WTC11 (cell line): ENCODE data around the gene SUB1. TPM values are rescaled to one million over a fixed set of nuclear protein-coding genes. Genes with fewer than 3 reads are reported as not detected.

Experiments used
- ATAC-seq: fragments of 200-7000 bp; cut with Tn5 transposase; 2 replicates; pipeline ENCODE4 v1.10.0; 2021; ENCODE audit warnings: mild to moderate bottlenecking, moderate library complexity
- CTCF ChIA-PET: fragments of 300-600 bp; sonication (Branson Sonifier 250); formaldehyde crosslinking; loops from one replicate; lab custom pipeline; 2021; ENCODE audit warnings: antibody characterized with exemption; lab: Charles Lee
- POLR2A ChIA-PET: fragments of 350-600 bp; sonication (Branson Sonifier 250); formaldehyde crosslinking; loops from one replicate; lab custom pipeline; 2021; ENCODE audit warnings: antibody characterized with exemption; lab: Charles Lee
- DNase-seq: peaks from one replicate; pipeline ENCODE4 v3.0.0; 2021; ENCODE audit warnings: low spot score
- H3K27ac Mint-ChIP-seq: 2 replicates; pipeline ENCODE4 v1.8.0; 2021; ENCODE audit warnings: mixed read lengths
- H3K27me3 Mint-ChIP-seq: 2 replicates; pipeline ENCODE4 v1.8.0; 2021; ENCODE audit warnings: low read depth, mild to moderate bottlenecking, moderate library complexity, mixed read lengths
- H3K36me3 Mint-ChIP-seq: 2 replicates; pipeline ENCODE4 v1.8.0; 2021; ENCODE audit warnings: mixed read lengths
- H3K4me1 Mint-ChIP-seq: 2 replicates; pipeline ENCODE4 v1.8.0; 2022; ENCODE audit warnings: mixed read lengths
- H3K4me3 Mint-ChIP-seq: 2 replicates; pipeline ENCODE4 v1.8.0; 2021; ENCODE audit warnings: mild to moderate bottlenecking, moderate library complexity, mixed read lengths
- H3K9me3 Mint-ChIP-seq: 2 replicates; pipeline ENCODE4 v1.8.0; 2021; ENCODE audit warnings: mixed read lengths
- CREM ChIP-seq: sonication (generic); formaldehyde crosslinking; IDR thresholded peaks from 2 replicates; pipeline ENCODE4 v1.8.1; 2022; ENCODE audit warnings: mild to moderate bottlenecking, missing genetic modification reagents, moderate library complexity
- ELF4 ChIP-seq: sonication (generic); formaldehyde crosslinking; IDR thresholded peaks from 2 replicates; pipeline ENCODE4 v1.8.1; 2022; ENCODE audit warnings: low read depth, mild to moderate bottlenecking, moderate library complexity, missing genetic modification reagents
- ETV6 ChIP-seq: sonication (generic); formaldehyde crosslinking; IDR thresholded peaks from 2 replicates; pipeline ENCODE4 v1.8.1; 2022; ENCODE audit warnings: mild to moderate bottlenecking, missing genetic modification reagents
- FOXP1 ChIP-seq: sonication (generic); formaldehyde crosslinking; IDR thresholded peaks from 2 replicates; pipeline ENCODE4 v1.8.0; 2022; ENCODE audit warnings: missing genetic modification reagents, mild to moderate bottlenecking, moderate library complexity, borderline replicate concordance
- JAZF1 ChIP-seq: fragments of 250-450 bp; sonication (Bioruptor Pico); IDR thresholded peaks from 2 replicates; pipeline ENCODE4 v1.9.0; 2021; ENCODE audit warnings: moderate library complexity, mild to moderate bottlenecking, inconsistent platforms
- NR3C1 ChIP-seq: sonication (generic); formaldehyde crosslinking; conservative IDR thresholded peaks from 2 replicates; pipeline ENCODE4 v1.8.1; 2023; ENCODE audit warnings: low read depth, mild to moderate bottlenecking, missing genetic modification reagents
- RELA ChIP-seq: sonication (generic); formaldehyde crosslinking; IDR thresholded peaks from 2 replicates; pipeline ENCODE4 v1.8.1; 2022; ENCODE audit warnings: missing genetic modification reagents, mild to moderate bottlenecking, borderline replicate concordance
- TP53 ChIP-seq: sonication (generic); formaldehyde crosslinking; IDR thresholded peaks from 2 replicates; pipeline ENCODE4 v1.8.1; 2023; ENCODE audit warnings: mild to moderate bottlenecking, missing genetic modification reagents
- total RNA-seq: library from RNA; stranded (reverse); gene quantifications from 3 replicates; pipeline ENCODE4 v1.2.3, GENCODE V29; 2021
- TF ChIP-seq, protein P1 (sequence below): sonication (generic); formaldehyde crosslinking; conservative IDR thresholded peaks from 2 replicates; pipeline ENCODE4 v1.8.1; 2023; ENCODE audit warnings: mild to moderate bottlenecking, low read depth, missing genetic modification reagents, moderate library complexity
- TF ChIP-seq, protein P2 (sequence below): sonication (generic); formaldehyde crosslinking; IDR thresholded peaks from 2 replicates; pipeline ENCODE4 v1.8.0; 2022; ENCODE audit warnings: mild to moderate bottlenecking, missing genetic modification reagents
- TF ChIP-seq, protein P3 (sequence below): sonication (generic); formaldehyde crosslinking; IDR thresholded peaks from 2 replicates; pipeline ENCODE4 v1.8.1; 2023; ENCODE audit warnings: mild to moderate bottlenecking, missing genetic modification reagents
- TF ChIP-seq, protein P4 (sequence below): sonication (generic); formaldehyde crosslinking; IDR thresholded peaks from 2 replicates; pipeline ENCODE4 v1.8.1; 2022; ENCODE audit warnings: low read depth, mild to moderate bottlenecking, moderate library complexity, missing genetic modification reagents, borderline replicate concordance
- TF ChIP-seq, protein P5 (sequence below): sonication (generic); formaldehyde crosslinking; IDR thresholded peaks from 2 replicates; pipeline ENCODE4 v1.8.1; 2023; ENCODE audit warnings: mild to moderate bottlenecking, missing genetic modification reagents, borderline replicate concordance
- TF ChIP-seq, protein P6 (sequence below): sonication (generic); formaldehyde crosslinking; IDR thresholded peaks from 2 replicates; pipeline ENCODE4 v1.8.1; 2022; ENCODE audit warnings: mild to moderate bottlenecking, moderate library complexity, missing genetic modification reagents
- TF ChIP-seq, protein P7 (sequence below): sonication (generic); formaldehyde crosslinking; IDR thresholded peaks from 2 replicates; pipeline ENCODE4 v1.8.1; 2022; ENCODE audit warnings: low read depth, missing genetic modification reagents, borderline replicate concordance
- TF ChIP-seq, protein P8 (sequence below): fragments of 250-450 bp; sonication (Bioruptor Pico); IDR thresholded peaks from 2 replicates; pipeline ENCODE4 v1.8.0; 2021; ENCODE audit warnings: mild to moderate bottlenecking
- TF ChIP-seq, protein P9 (sequence below): sonication (generic); formaldehyde crosslinking; IDR thresholded peaks from 2 replicates; pipeline ENCODE4 v1.8.0; 2022; ENCODE audit warnings: mild to moderate bottlenecking, missing genetic modification reagents

The SUB1 gene
- total RNA-seq, 1 experiment from 2014 or later = 258 TPM

DNA sequence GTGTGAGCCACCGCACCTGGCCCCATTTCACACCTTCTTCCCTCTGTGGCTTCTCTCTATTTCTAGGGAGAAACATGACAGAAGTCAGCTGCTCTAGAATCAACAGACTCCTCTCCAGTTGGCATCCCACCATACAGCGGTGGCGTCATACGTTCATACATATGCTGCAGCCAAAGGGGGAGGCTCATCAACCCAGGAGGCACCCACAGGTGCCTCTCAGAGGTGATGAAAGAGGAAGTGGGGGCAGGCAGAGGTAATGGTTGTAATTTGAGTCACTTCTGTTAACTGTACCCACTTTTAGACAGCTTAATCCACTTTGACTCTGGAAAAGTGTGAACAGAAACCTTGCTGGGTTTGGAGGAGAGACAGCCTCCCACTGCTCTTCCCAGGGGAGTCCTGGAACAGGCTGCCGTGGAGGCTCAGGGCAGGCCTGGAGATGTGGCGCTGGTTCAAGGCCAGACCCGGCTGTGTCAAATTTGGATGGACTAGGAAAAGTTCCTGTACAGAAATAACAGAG, 47.3 kb upstream of the SUB1 start:
- ChIA-PET POLR2A (interaction anchor here (0.5 kb wide), 2 partner anchors 12 to 49 kb away, joined by 3 to 5 read pairs; no protein-coding TSS in a partner anchor), CTCF (no interaction called here)
- H3K4me1 Mint-ChIP-seq = peaks cover 4% of the 10 kb centered on the region
- H3K27me3 Mint-ChIP-seq = peaks cover 3% of the 10 kb centered on the region; the same call in 1 of the 2 replicates
- ATAC-seq (no peak), DNase-seq (no peak)
- H3K4me3 Mint-ChIP-seq = no peak overlapping the region
- H3K9me3 Mint-ChIP-seq = no peaks in the 10 kb centered on the region
- H3K27ac Mint-ChIP-seq = no peak overlapping the region
- no peaks in the 10 kb centered on the region for H3K36me3 Mint-ChIP-seq
- TF ChIP-seq, protein P1, sequence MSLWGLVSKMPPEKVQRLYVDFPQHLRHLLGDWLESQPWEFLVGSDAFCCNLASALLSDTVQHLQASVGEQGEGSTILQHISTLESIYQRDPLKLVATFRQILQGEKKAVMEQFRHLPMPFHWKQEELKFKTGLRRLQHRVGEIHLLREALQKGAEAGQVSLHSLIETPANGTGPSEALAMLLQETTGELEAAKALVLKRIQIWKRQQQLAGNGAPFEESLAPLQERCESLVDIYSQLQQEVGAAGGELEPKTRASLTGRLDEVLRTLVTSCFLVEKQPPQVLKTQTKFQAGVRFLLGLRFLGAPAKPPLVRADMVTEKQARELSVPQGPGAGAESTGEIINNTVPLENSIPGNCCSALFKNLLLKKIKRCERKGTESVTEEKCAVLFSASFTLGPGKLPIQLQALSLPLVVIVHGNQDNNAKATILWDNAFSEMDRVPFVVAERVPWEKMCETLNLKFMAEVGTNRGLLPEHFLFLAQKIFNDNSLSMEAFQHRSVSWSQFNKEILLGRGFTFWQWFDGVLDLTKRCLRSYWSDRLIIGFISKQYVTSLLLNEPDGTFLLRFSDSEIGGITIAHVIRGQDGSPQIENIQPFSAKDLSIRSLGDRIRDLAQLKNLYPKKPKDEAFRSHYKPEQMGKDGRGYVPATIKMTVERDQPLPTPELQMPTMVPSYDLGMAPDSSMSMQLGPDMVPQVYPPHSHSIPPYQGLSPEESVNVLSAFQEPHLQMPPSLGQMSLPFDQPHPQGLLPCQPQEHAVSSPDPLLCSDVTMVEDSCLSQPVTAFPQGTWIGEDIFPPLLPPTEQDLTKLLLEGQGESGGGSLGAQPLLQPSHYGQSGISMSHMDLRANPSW (CRISPR knock-in tag) = no peak
- TF ChIP-seq ETV6 (no peak), CREM (CRISPR knock-in tag) (no peak), ELF4 (CRISPR knock-in tag) (no peak), JAZF1 (CRISPR knock-in tag) (no peak), NR3C1 (CRISPR knock-in tag) (no peak), TP53 (CRISPR knock-in tag) (no peak), FOXP1 (CRISPR knock-in tag) (no peak), RELA (CRISPR knock-in tag) (no peak)
- TF ChIP-seq, protein P2, sequence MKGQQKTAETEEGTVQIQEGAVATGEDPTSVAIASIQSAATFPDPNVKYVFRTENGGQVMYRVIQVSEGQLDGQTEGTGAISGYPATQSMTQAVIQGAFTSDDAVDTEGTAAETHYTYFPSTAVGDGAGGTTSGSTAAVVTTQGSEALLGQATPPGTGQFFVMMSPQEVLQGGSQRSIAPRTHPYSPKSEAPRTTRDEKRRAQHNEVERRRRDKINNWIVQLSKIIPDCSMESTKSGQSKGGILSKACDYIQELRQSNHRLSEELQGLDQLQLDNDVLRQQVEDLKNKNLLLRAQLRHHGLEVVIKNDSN (CRISPR knock-in tag) = no peak
- TF ChIP-seq, protein P3, sequence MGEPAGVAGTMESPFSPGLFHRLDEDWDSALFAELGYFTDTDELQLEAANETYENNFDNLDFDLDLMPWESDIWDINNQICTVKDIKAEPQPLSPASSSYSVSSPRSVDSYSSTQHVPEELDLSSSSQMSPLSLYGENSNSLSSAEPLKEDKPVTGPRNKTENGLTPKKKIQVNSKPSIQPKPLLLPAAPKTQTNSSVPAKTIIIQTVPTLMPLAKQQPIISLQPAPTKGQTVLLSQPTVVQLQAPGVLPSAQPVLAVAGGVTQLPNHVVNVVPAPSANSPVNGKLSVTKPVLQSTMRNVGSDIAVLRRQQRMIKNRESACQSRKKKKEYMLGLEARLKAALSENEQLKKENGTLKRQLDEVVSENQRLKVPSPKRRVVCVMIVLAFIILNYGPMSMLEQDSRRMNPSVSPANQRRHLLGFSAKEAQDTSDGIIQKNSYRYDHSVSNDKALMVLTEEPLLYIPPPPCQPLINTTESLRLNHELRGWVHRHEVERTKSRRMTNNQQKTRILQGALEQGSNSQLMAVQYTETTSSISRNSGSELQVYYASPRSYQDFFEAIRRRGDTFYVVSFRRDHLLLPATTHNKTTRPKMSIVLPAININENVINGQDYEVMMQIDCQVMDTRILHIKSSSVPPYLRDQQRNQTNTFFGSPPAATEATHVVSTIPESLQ (CRISPR knock-in tag) = no peak
- TF ChIP-seq, protein P4, sequence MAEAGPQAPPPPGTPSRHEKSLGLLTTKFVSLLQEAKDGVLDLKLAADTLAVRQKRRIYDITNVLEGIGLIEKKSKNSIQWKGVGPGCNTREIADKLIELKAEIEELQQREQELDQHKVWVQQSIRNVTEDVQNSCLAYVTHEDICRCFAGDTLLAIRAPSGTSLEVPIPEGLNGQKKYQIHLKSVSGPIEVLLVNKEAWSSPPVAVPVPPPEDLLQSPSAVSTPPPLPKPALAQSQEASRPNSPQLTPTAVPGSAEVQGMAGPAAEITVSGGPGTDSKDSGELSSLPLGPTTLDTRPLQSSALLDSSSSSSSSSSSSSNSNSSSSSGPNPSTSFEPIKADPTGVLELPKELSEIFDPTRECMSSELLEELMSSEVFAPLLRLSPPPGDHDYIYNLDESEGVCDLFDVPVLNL (CRISPR knock-in tag) = no peak
- TF ChIP-seq, protein P5, sequence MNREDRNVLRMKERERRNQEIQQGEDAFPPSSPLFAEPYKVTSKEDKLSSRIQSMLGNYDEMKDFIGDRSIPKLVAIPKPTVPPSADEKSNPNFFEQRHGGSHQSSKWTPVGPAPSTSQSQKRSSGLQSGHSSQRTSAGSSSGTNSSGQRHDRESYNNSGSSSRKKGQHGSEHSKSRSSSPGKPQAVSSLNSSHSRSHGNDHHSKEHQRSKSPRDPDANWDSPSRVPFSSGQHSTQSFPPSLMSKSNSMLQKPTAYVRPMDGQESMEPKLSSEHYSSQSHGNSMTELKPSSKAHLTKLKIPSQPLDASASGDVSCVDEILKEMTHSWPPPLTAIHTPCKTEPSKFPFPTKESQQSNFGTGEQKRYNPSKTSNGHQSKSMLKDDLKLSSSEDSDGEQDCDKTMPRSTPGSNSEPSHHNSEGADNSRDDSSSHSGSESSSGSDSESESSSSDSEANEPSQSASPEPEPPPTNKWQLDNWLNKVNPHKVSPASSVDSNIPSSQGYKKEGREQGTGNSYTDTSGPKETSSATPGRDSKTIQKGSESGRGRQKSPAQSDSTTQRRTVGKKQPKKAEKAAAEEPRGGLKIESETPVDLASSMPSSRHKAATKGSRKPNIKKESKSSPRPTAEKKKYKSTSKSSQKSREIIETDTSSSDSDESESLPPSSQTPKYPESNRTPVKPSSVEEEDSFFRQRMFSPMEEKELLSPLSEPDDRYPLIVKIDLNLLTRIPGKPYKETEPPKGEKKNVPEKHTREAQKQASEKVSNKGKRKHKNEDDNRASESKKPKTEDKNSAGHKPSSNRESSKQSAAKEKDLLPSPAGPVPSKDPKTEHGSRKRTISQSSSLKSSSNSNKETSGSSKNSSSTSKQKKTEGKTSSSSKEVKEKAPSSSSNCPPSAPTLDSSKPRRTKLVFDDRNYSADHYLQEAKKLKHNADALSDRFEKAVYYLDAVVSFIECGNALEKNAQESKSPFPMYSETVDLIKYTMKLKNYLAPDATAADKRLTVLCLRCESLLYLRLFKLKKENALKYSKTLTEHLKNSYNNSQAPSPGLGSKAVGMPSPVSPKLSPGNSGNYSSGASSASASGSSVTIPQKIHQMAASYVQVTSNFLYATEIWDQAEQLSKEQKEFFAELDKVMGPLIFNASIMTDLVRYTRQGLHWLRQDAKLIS (CRISPR knock-in tag) = no peak
- TF ChIP-seq, protein P6, sequence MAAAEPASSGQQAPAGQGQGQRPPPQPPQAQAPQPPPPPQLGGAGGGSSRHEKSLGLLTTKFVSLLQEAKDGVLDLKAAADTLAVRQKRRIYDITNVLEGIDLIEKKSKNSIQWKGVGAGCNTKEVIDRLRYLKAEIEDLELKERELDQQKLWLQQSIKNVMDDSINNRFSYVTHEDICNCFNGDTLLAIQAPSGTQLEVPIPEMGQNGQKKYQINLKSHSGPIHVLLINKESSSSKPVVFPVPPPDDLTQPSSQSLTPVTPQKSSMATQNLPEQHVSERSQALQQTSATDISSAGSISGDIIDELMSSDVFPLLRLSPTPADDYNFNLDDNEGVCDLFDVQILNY (CRISPR knock-in tag) = no peak
- TF ChIP-seq, protein P7, sequence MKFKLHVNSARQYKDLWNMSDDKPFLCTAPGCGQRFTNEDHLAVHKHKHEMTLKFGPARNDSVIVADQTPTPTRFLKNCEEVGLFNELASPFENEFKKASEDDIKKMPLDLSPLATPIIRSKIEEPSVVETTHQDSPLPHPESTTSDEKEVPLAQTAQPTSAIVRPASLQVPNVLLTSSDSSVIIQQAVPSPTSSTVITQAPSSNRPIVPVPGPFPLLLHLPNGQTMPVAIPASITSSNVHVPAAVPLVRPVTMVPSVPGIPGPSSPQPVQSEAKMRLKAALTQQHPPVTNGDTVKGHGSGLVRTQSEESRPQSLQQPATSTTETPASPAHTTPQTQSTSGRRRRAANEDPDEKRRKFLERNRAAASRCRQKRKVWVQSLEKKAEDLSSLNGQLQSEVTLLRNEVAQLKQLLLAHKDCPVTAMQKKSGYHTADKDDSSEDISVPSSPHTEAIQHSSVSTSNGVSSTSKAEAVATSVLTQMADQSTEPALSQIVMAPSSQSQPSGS = no peak
- TF ChIP-seq, protein P8, sequence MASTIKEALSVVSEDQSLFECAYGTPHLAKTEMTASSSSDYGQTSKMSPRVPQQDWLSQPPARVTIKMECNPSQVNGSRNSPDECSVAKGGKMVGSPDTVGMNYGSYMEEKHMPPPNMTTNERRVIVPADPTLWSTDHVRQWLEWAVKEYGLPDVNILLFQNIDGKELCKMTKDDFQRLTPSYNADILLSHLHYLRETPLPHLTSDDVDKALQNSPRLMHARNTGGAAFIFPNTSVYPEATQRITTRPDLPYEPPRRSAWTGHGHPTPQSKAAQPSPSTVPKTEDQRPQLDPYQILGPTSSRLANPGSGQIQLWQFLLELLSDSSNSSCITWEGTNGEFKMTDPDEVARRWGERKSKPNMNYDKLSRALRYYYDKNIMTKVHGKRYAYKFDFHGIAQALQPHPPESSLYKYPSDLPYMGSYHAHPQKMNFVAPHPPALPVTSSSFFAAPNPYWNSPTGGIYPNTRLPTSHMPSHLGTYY = no peak
- TF ChIP-seq, protein P9, sequence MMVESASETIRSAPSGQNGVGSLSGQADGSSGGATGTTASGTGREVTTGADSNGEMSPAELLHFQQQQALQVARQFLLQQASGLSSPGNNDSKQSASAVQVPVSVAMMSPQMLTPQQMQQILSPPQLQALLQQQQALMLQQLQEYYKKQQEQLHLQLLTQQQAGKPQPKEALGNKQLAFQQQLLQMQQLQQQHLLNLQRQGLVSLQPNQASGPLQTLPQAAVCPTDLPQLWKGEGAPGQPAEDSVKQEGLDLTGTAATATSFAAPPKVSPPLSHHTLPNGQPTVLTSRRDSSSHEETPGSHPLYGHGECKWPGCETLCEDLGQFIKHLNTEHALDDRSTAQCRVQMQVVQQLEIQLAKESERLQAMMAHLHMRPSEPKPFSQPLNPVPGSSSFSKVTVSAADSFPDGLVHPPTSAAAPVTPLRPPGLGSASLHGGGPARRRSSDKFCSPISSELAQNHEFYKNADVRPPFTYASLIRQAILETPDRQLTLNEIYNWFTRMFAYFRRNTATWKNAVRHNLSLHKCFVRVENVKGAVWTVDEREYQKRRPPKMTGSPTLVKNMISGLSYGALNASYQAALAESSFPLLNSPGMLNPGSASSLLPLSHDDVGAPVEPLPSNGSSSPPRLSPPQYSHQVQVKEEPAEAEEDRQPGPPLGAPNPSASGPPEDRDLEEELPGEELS = no peak
